Heart right ventricle (tissue), 16 donors: ENCODE results near the gene KLHL1. TPM values are rescaled to one million over a fixed set of nuclear protein-coding genes. Genes with fewer than 3 reads are reported as not detected.

Experiments
- ATAC-seq, 8 donors: fragments of 200-7000 bp; cut with Tn5 transposase; one replicate each; pipeline ENCODE4 v1.9.1; 2020; ENCODE audit warnings: mild to moderate bottlenecking in 8 of 8, moderate library complexity in 8 of 8, moderate number of reproducible peaks in 1 of 8
- DNase-seq, 2 donors: peaks; one replicate each; pipeline ENCODE4 v3.0.0-alpha.2; 2020
- H3K27ac ChIP-seq, 10 donors: fragments of 200-600 bp; sonication (generic) in 2 of 10; one replicate each; pipeline versions ENCODE4 v1.5.0 to v1.8.0; 2020 to 2022; ENCODE audit warnings: mild to moderate bottlenecking in 3 of 10
- H3K27me3 ChIP-seq, 7 donors: fragments of 200-600 bp; one replicate each; pipeline ENCODE4 v1.8.0; 2021 to 2022; ENCODE audit warnings: mild to moderate bottlenecking in 2 of 7
- H3K36me3 ChIP-seq, 9 donors: fragments of 200-600 bp; sonication (generic) in 1 of 9; one replicate each; pipeline versions ENCODE4 v1.5.0 to v1.8.0; 2020 to 2022; ENCODE audit warnings: mild to moderate bottlenecking in 2 of 9
- H3K4me1 ChIP-seq, 9 donors: fragments of 200-600 bp; sonication (generic) in 1 of 9; one replicate each; pipeline versions ENCODE4 v1.5.0 to v1.8.0; 2020 to 2022; ENCODE audit warnings: mild to moderate bottlenecking in 4 of 9
- H3K4me3 ChIP-seq, 10 donors: fragments of 200-600 bp; sonication (generic) in 2 of 10; one replicate each; pipeline versions ENCODE4 v1.5.0 to v1.8.0; 2020 to 2022; ENCODE audit warnings: mild to moderate bottlenecking in 7 of 10, moderate library complexity in 2 of 10
- H3K9me3 ChIP-seq, 11 donors: fragments of 200-600 bp in 10 of 11; sonication (generic) in 2 of 11; one replicate each; pipeline versions ENCODE4 v1.5.0 to v1.8.0; 2013 to 2022; ENCODE audit warnings: mild to moderate bottlenecking in 2 of 11, control low read depth in 1 of 11, moderate library complexity in 1 of 11
- WGBS, 2 donors: extraction: QIAGEN DNeasy Blood & Tissue Kit; methylation state at CpG; one replicate each; pipeline ENCODE4 v1.1.7; 2013; ENCODE audit warnings: inconsistent platforms in 1 of 2; 5-methylcytosine and 5-hydroxymethylcytosine counted together
- intact Hi-C, 10 donors: fragments of 100-400 bp; cut with DNase I; formaldehyde crosslinking; loops; one replicate each; pipeline versions ENCODE4 v1.11.1 to v1.14.2; 2022
- polyA plus RNA-seq, 2 donors: library from polyadenylated mRNA; stranded (reverse); fragments of 200-250 nt; gene quantifications; one replicate each; pipeline ENCODE4 v1.2.3, GENCODE V29; 2013
- total RNA-seq, 10 donors: library from RNA; stranded (reverse); fragmentation: NEBNext Ultra II Directional in 3 of 10; extraction: Animal tissue kit (Norgen Biotek cat#: 25700) in 3 of 10; gene quantifications; one replicate each; pipeline versions ENCODE4 v1.2.1 to v1.2.4, GENCODE V29; 2021 to 2023
- TF ChIP-seq, protein P1 (sequence below), 9 donors: fragments of 200-600 bp; sonication (generic) in 2 of 9; IDR thresholded peaks; one replicate each; pipeline versions ENCODE4 v1.5.0 to v1.8.0; 2021 to 2022; ENCODE audit warnings: antibody characterized with exemption in 9 of 9, mild to moderate bottlenecking in 5 of 9, moderate library complexity in 1 of 9
- donor health status: Arrhythmogenic right ventricular cardiomyopathy.
- donor health status: ischemic (EF 13 %, LVEDD 7.1; RV severe dilation, severe dysfunction).
- donor health status: healthy with polysubstance abuse.
- donor health status: DM: no; HTN: yes; CAD: no.
- donor health status: DM: no; HTN: no; CAD: no.
- donor health status: ischemic (EF 25% LVEDD 6.9; RV normal size, moderate dysfunction).
- donor health status: ischemic (EF 25% LVEDD 5.7; RV mildly dilated, moderate dysfunction).
- donor health status: healthy.
- donor health status: DM: yes; HTN: yes; CAD: no.
- donor health status: Ischemic cardiomyopathy.
- donor health status: ischemic (EF 35%, LVEDD 5.7; RV mildly dilated, moderate dysfunction).
- donor health status: nonischemic (EF 11% LVEDD 7.7; RV severe dilation, severe dysfunction).
- donor health status: DM: yes; HTN: yes; CAD: no.
- donor health status: PGD.
- donor health status: ischemic (EF 29% LVEDD 5.4; RV normal size, mild dysfunction).
- donor health status: nonischemic (EF 23%, LVEDD 6.1; RV moderate dilation, normal function).

The KLHL1 gene
- total and polyA plus RNA-seq, 12 donors, result 0.06 TPM; not detected in 11

- DNase-seq (no peak), ATAC-seq (no peak)
- Histone ChIP-seq H3K4me3 (no peak overlapping the region), H3K27me3 (no peaks in the 10 kb centered on the region), H3K36me3 (no peaks in the 10 kb centered on the region), H3K4me1 (no peaks in the 10 kb centered on the region), H3K27ac (no peak overlapping the region), H3K9me3 (peaks cover 0 to 37% (median 12%) of the 10 kb centered on the region in 11 donors)
- intact Hi-C loops, result no loop called here
- 90 to 93% methylated on average over 3 of the region's 3 CpGs for WGBS, 2 donors
- TF ChIP-seq, protein P1, sequence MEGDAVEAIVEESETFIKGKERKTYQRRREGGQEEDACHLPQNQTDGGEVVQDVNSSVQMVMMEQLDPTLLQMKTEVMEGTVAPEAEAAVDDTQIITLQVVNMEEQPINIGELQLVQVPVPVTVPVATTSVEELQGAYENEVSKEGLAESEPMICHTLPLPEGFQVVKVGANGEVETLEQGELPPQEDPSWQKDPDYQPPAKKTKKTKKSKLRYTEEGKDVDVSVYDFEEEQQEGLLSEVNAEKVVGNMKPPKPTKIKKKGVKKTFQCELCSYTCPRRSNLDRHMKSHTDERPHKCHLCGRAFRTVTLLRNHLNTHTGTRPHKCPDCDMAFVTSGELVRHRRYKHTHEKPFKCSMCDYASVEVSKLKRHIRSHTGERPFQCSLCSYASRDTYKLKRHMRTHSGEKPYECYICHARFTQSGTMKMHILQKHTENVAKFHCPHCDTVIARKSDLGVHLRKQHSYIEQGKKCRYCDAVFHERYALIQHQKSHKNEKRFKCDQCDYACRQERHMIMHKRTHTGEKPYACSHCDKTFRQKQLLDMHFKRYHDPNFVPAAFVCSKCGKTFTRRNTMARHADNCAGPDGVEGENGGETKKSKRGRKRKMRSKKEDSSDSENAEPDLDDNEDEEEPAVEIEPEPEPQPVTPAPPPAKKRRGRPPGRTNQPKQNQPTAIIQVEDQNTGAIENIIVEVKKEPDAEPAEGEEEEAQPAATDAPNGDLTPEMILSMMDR (IDR thresholded peaks at IDR 0.05), result no peak
These were observed 338.6 kb downstream of the KLHL1 start for GRCh38 chr13:69769608-69770007.

DNA sequence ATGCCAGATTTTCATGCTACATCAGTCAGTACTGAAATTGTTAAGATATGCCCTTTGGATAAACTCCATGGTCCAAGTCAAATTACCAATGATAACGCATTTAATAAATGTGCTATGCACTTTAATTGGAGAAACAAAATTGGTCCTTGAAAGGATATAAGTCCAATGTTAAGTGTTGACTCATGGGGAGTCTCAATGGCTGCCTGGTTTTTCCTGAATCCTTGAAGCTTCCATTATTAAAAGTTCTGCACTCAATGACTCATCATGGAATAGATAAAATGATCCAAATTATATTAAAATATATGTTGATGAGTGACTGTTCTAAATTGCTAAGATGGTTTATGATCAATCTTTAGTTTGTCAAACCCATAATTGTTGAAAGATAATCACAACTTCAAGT lies 346.7 kb downstream of the KLHL1 start:
- Histone ChIP-seq H3K27me3 (no peaks in the 10 kb centered on the region), H3K4me1 (no peaks in the 10 kb centered on the region), H3K27ac (no peak overlapping the region), H3K9me3 (peaks cover 0 to 17% (median 0%) of the 10 kb centered on the region in 11 donors), H3K4me3 (no peak overlapping the region), H3K36me3 (no peaks in the 10 kb centered on the region)
- TF ChIP-seq, protein P1 (IDR thresholded peaks at IDR 0.05), result no peak
- WGBS, 2 donors, result 82 to 86% methylated on average over 1 of the region's 1 CpG
- intact Hi-C loops, result no loop called here
- no peak for DNase-seq
- ATAC-seq, result no peak

- WGBS, 2 donors, result 48 to 65% methylated on average over 2 of the region's 2 CpGs
These were observed 353.2 kb downstream of the KLHL1 start for GRCh38 chr13:69755101-69755500.

DNA sequence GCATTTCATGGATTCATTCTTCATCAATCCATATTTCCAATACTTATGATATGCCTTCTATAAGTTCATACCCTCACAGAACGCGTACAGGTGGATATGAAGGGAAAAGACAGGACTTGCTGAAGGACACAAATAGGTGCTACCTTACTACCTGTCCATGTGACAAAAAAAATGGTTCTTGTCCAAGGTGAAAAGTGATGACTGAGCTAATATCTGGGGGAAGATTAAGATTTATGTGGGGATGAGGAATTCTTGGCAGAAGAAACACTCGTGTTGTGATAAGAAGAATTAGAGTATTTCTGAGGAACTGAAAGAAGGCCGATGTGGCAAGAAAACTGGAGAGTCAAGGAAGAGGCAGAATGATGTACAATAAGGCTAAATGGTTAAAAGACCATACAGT lies 357.0 kb downstream of the KLHL1 start:
- Histone ChIP-seq H3K4me1 (no peaks in the 10 kb centered on the region), H3K27ac (no peak overlapping the region)
- 87 to 91% methylated on average over 4 of the region's 4 CpGs for WGBS, 2 donors

More at GRCh38 chr13:69755101-69755500, 353.2 kb downstream of the KLHL1 start:
- DNase-seq, result no peak
- Histone ChIP-seq H3K4me1 (no peaks in the 10 kb centered on the region), H3K27ac (no peak overlapping the region), H3K27me3 (no peaks in the 10 kb centered on the region), H3K4me3 (no peak overlapping the region), H3K36me3 (no peaks in the 10 kb centered on the region), H3K9me3 (peaks cover 0 to 14% (median 0%) of the 10 kb centered on the region in 11 donors)
- TF ChIP-seq, protein P1 (IDR thresholded peaks at IDR 0.05), result no peak
- no peak for ATAC-seq
- intact Hi-C loops, result no loop called here

More for the DNA sequence above, 357.0 kb downstream of the KLHL1 start:
- Histone ChIP-seq H3K27me3 (no peaks in the 10 kb centered on the region), H3K36me3 (no peaks in the 10 kb centered on the region), H3K9me3 (peaks cover 0 to 8% (median 0%) of the 10 kb centered on the region in 11 donors), H3K4me3 (no peak overlapping the region)
- intact Hi-C loops, result no loop called here
- DNase-seq, result no peak
- TF ChIP-seq, protein P1 (IDR thresholded peaks at IDR 0.05), result no peak
- ATAC-seq, result no peak
